K562 (cell line): Measurements from ENCODE around the gene TMC2. TPM values are rescaled to one million over a fixed set of nuclear protein-coding genes. Genes with fewer than 3 reads are reported as not detected.

Experiments
- microRNA counts: library from miRNA; unstranded; fragments of <30 nt; microRNA quantifications from one replicate; lab custom pipeline; 2016
- microRNA-seq: library from miRNA; unstranded; fragments of <30 nt; microRNA quantifications from one replicate; pipeline ENCODE4, GENCODE V29; 2018; ENCODE audit warnings: borderline microRNAs expressed
- polyA plus RNA-seq, 8 experiments: library from polyadenylated mRNA; depleted of rRNA in 4 of 8; stranded (reverse) in 5 of 8; unstranded in 3 of 8; fragments of >200 nt; fragmentation: Nextera tagmentation in 2 of 8; fragmentation: Illumina TruSeq in 1 of 8; extraction: Ambion mirVana in 2 of 8; extraction: Trizol in 1 of 8; gene quantifications; 2 replicates each; pipeline versions ENCODE4 v1.2.1 to v1.2.3, GENCODE V29; 2011 to 2014; ENCODE audit warnings: inconsistent platforms in 1 of 8, missing spikeins in 1 of 8
- small RNA-seq: library from RNA; depleted of rRNA; stranded (forward); fragments of <200 nt; gene quantifications from one replicate; pipeline ENCODE3, GENCODE V24; 2014
- total RNA-seq, 7 experiments: library from RNA; depleted of rRNA in 6 of 7; stranded (reverse); fragments of >200 nt in 6 of 7; fragmentation: Illumina TruSeq in 2 of 7; extraction: Trizol in 2 of 7; gene quantifications; 2 replicates each; pipeline versions ENCODE4 v1.2.1 to v1.2.3, GENCODE V29; 2011 to 2021; ENCODE audit warnings: low replicate concordance in 1 of 7

Gene TMC2
- total and polyA plus RNA-seq, 9 of the 15 experiments (the other 6 are each of a cell fraction or from before 2014, with no cell fraction given) = not detected

MicroRNAs encoded within 50 kb of the gene (microRNA counts, 767-probe panel; counts per million panel counts)
- microRNA hsa-miR-1292 (lab: Ali Mortazavi, UCI) = not detected

Small RNA genes within 50 kb of the gene (microRNA-seq; reads per million reads assigned to microRNA genes)
- gene MIR1292 = 3.1 reads per million, percentile 36 among the genes with 10 or more reads in this experiment

Small RNA genes within 50 kb of the gene (small RNA-seq; reads per million reads assigned to genes)
- gene SNORA51 (not detected), gene SNORD110 (not detected), gene SNORD56 (not detected), gene SNORD57 (not detected), gene SNORD86 (not detected)

Other genes starting within 250 kb of the TMC2 start
- gene TGM3, start 240.6 kb upstream of the TMC2 start, total RNA-seq (2014; rRNA removed) = not detected in 2 replicates
- gene TGM3, start 240.6 kb upstream of the TMC2 start, total RNA-seq (2014; rRNA removed; fragmentation: Illumina TruSeq; extraction: Trizol) = not detected in 2 replicates
- gene TGM3, start 240.6 kb upstream of the TMC2 start, total RNA-seq (2015; rRNA removed; fragmentation: Illumina TruSeq; extraction: Trizol) = not detected in 2 replicates
- not detected in 2 replicates for gene TGM3, start 240.6 kb upstream of the TMC2 start, total RNA-seq (2021)
- gene TGM3, start 240.6 kb upstream of the TMC2 start, polyA plus RNA-seq (2011; rRNA removed) = not detected in 2 replicates
- not detected in 2 replicates for gene TGM3, start 240.6 kb upstream of the TMC2 start, polyA plus RNA-seq (2014; fragmentation: Illumina TruSeq; extraction: Trizol)
- gene TGM3, start 240.6 kb upstream of the TMC2 start, polyA plus RNA-seq (2014; fragmentation: Nextera tagmentation; extraction: Ambion mirVana) = not detected
- gene TGM3, start 240.6 kb upstream of the TMC2 start, polyA plus RNA-seq (2014; rRNA removed) = not detected in 2 replicates
- gene TGM6, start 155.7 kb upstream of the TMC2 start, total RNA-seq (2014; rRNA removed) = not detected in 2 replicates
- gene TGM6, start 155.7 kb upstream of the TMC2 start, total RNA-seq (2014; rRNA removed; fragmentation: Illumina TruSeq; extraction: Trizol) = not detected in 2 replicates
- not detected in 2 replicates for gene TGM6, start 155.7 kb upstream of the TMC2 start, total RNA-seq (2015; rRNA removed; fragmentation: Illumina TruSeq; extraction: Trizol)
- gene TGM6, start 155.7 kb upstream of the TMC2 start, total RNA-seq (2021) = not detected in 2 replicates
- not detected in 2 replicates for gene TGM6, start 155.7 kb upstream of the TMC2 start, polyA plus RNA-seq (2011; rRNA removed)
- gene TGM6, start 155.7 kb upstream of the TMC2 start, polyA plus RNA-seq (2014; fragmentation: Illumina TruSeq; extraction: Trizol) = not detected in 2 replicates
- gene TGM6, start 155.7 kb upstream of the TMC2 start, polyA plus RNA-seq (2014; fragmentation: Nextera tagmentation; extraction: Ambion mirVana) = not detected
- gene TGM6, start 155.7 kb upstream of the TMC2 start, polyA plus RNA-seq (2014; rRNA removed) = not detected in 2 replicates
- gene SNRPB, start 65.8 kb upstream of the TMC2 start, total RNA-seq (2014; rRNA removed) = 491 and 504 TPM in 2 replicates
- 181 and 186 TPM in 2 replicates for gene SNRPB, start 65.8 kb upstream of the TMC2 start, total RNA-seq (2014; rRNA removed; fragmentation: Illumina TruSeq; extraction: Trizol)
- 277 and 293 TPM in 2 replicates for gene SNRPB, start 65.8 kb upstream of the TMC2 start, total RNA-seq (2015; rRNA removed; fragmentation: Illumina TruSeq; extraction: Trizol)
- 428 and 431 TPM in 2 replicates for gene SNRPB, start 65.8 kb upstream of the TMC2 start, total RNA-seq (2021)
- gene SNRPB, start 65.8 kb upstream of the TMC2 start, polyA plus RNA-seq (2011; rRNA removed) = 266 and 369 TPM in 2 replicates
- 186 and 337 TPM in 2 replicates for gene SNRPB, start 65.8 kb upstream of the TMC2 start, polyA plus RNA-seq (2014; fragmentation: Illumina TruSeq; extraction: Trizol)
- gene SNRPB, start 65.8 kb upstream of the TMC2 start, polyA plus RNA-seq (2014; fragmentation: Nextera tagmentation; extraction: Ambion mirVana) = 10 to 100 TPM; 13.1 to 65.7 TPM
- 488 and 615 TPM in 2 replicates for gene SNRPB, start 65.8 kb upstream of the TMC2 start, polyA plus RNA-seq (2014; rRNA removed)
- gene ZNF343, start 27.7 kb upstream of the TMC2 start, total RNA-seq (2014; rRNA removed) = 5.4 and 6.7 TPM in 2 replicates
- gene ZNF343, start 27.7 kb upstream of the TMC2 start, total RNA-seq (2014; rRNA removed; fragmentation: Illumina TruSeq; extraction: Trizol) = 8.8 and 9.8 TPM in 2 replicates
- gene ZNF343, start 27.7 kb upstream of the TMC2 start, total RNA-seq (2015; rRNA removed; fragmentation: Illumina TruSeq; extraction: Trizol) = 8.7 and 9.3 TPM in 2 replicates
- 6.1 and 6.3 TPM in 2 replicates for gene ZNF343, start 27.7 kb upstream of the TMC2 start, total RNA-seq (2021)
- 8.0 and 12.0 TPM in 2 replicates for gene ZNF343, start 27.7 kb upstream of the TMC2 start, polyA plus RNA-seq (2011; rRNA removed)
- 7.8 and 8.2 TPM in 2 replicates for gene ZNF343, start 27.7 kb upstream of the TMC2 start, polyA plus RNA-seq (2014; fragmentation: Illumina TruSeq; extraction: Trizol)
- gene ZNF343, start 27.7 kb upstream of the TMC2 start, polyA plus RNA-seq (2014; fragmentation: Nextera tagmentation; extraction: Ambion mirVana) = 1 to 10 TPM; 1.4 to 4.0 TPM
- gene ZNF343, start 27.7 kb upstream of the TMC2 start, polyA plus RNA-seq (2014; rRNA removed) = 4.7 and 6.4 TPM in 2 replicates
- gene NOP56, start 116.1 kb downstream of the TMC2 start, total RNA-seq (2014; rRNA removed) = 528 and 570 TPM in 2 replicates
- gene NOP56, start 116.1 kb downstream of the TMC2 start, total RNA-seq (2014; rRNA removed; fragmentation: Illumina TruSeq; extraction: Trizol) = 581 and 590 TPM in 2 replicates
- 631 and 697 TPM in 2 replicates for gene NOP56, start 116.1 kb downstream of the TMC2 start, total RNA-seq (2015; rRNA removed; fragmentation: Illumina TruSeq; extraction: Trizol)
- 393 and 397 TPM in 2 replicates for gene NOP56, start 116.1 kb downstream of the TMC2 start, total RNA-seq (2021)
- 376 and 404 TPM in 2 replicates for gene NOP56, start 116.1 kb downstream of the TMC2 start, polyA plus RNA-seq (2011; rRNA removed)
- 441 and 482 TPM in 2 replicates for gene NOP56, start 116.1 kb downstream of the TMC2 start, polyA plus RNA-seq (2014; fragmentation: Illumina TruSeq; extraction: Trizol)
- gene NOP56, start 116.1 kb downstream of the TMC2 start, polyA plus RNA-seq (2014; fragmentation: Nextera tagmentation; extraction: Ambion mirVana) = 100 to 1,000 TPM; 295 to 439 TPM
- gene NOP56, start 116.1 kb downstream of the TMC2 start, polyA plus RNA-seq (2014; rRNA removed) = 427 and 428 TPM in 2 replicates
- gene IDH3B, start 127.6 kb downstream of the TMC2 start, total RNA-seq (2014; rRNA removed) = 168 and 199 TPM in 2 replicates
- gene IDH3B, start 127.6 kb downstream of the TMC2 start, total RNA-seq (2014; rRNA removed; fragmentation: Illumina TruSeq; extraction: Trizol) = 122 and 130 TPM in 2 replicates
- gene IDH3B, start 127.6 kb downstream of the TMC2 start, total RNA-seq (2015; rRNA removed; fragmentation: Illumina TruSeq; extraction: Trizol) = 130 and 133 TPM in 2 replicates
- 148 and 157 TPM in 2 replicates for gene IDH3B, start 127.6 kb downstream of the TMC2 start, total RNA-seq (2021)
- 224 and 343 TPM in 2 replicates for gene IDH3B, start 127.6 kb downstream of the TMC2 start, polyA plus RNA-seq (2011; rRNA removed)
- 151 and 155 TPM in 2 replicates for gene IDH3B, start 127.6 kb downstream of the TMC2 start, polyA plus RNA-seq (2014; fragmentation: Illumina TruSeq; extraction: Trizol)
- 10 to 100 TPM; 91.7 to 92.3 TPM for gene IDH3B, start 127.6 kb downstream of the TMC2 start, polyA plus RNA-seq (2014; fragmentation: Nextera tagmentation; extraction: Ambion mirVana)
- gene IDH3B, start 127.6 kb downstream of the TMC2 start, polyA plus RNA-seq (2014; rRNA removed) = 196 and 222 TPM in 2 replicates
- 0.09 TPM in 1 of 2 replicates, not detected in the other for gene EBF4, start 156.2 kb downstream of the TMC2 start, total RNA-seq (2014; rRNA removed)
- not detected in 2 replicates for gene EBF4, start 156.2 kb downstream of the TMC2 start, total RNA-seq (2014; rRNA removed; fragmentation: Illumina TruSeq; extraction: Trizol)
- gene EBF4, start 156.2 kb downstream of the TMC2 start, total RNA-seq (2015; rRNA removed; fragmentation: Illumina TruSeq; extraction: Trizol) = not detected in 2 replicates
- not detected in 2 replicates for gene EBF4, start 156.2 kb downstream of the TMC2 start, total RNA-seq (2021)
- 0.04 TPM in 1 of 2 replicates, not detected in the other for gene EBF4, start 156.2 kb downstream of the TMC2 start, polyA plus RNA-seq (2011; rRNA removed)
- gene EBF4, start 156.2 kb downstream of the TMC2 start, polyA plus RNA-seq (2014; fragmentation: Illumina TruSeq; extraction: Trizol) = not detected in 2 replicates
- not detected for gene EBF4, start 156.2 kb downstream of the TMC2 start, polyA plus RNA-seq (2014; fragmentation: Nextera tagmentation; extraction: Ambion mirVana)
- not detected in 2 replicates for gene EBF4, start 156.2 kb downstream of the TMC2 start, polyA plus RNA-seq (2014; rRNA removed)